ENCODE data around the gene MAGI2. TPM values are rescaled to one million over a fixed set of nuclear protein-coding genes. Genes with fewer than 3 reads are reported as not detected.

Gene MAGI2
- total and polyA plus RNA-seq, 2 experiments from 2014 or later = 10.4 to 26.4 TPM

DNA sequence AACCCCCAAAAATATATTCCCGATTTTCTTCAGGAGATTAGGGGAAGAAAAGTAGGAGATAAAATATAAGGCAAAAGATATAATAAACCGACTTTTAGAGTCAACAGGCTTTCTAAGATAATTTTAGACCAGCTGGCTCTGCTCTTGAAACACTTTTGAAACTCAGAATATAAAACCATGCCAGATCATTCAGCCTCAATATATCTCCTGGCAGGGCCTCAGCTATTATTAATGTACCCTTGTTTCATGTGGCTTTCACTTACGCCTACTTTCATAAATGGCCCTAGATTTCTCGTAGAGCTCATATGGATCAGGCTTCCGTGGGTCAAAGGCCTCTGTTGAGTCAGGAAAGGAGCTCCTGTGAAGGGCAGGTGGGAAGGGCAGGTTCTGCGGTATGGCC is 1258.9 kb downstream of the MAGI2 start (continued):
- TF ChIP-seq, protein P1, sequence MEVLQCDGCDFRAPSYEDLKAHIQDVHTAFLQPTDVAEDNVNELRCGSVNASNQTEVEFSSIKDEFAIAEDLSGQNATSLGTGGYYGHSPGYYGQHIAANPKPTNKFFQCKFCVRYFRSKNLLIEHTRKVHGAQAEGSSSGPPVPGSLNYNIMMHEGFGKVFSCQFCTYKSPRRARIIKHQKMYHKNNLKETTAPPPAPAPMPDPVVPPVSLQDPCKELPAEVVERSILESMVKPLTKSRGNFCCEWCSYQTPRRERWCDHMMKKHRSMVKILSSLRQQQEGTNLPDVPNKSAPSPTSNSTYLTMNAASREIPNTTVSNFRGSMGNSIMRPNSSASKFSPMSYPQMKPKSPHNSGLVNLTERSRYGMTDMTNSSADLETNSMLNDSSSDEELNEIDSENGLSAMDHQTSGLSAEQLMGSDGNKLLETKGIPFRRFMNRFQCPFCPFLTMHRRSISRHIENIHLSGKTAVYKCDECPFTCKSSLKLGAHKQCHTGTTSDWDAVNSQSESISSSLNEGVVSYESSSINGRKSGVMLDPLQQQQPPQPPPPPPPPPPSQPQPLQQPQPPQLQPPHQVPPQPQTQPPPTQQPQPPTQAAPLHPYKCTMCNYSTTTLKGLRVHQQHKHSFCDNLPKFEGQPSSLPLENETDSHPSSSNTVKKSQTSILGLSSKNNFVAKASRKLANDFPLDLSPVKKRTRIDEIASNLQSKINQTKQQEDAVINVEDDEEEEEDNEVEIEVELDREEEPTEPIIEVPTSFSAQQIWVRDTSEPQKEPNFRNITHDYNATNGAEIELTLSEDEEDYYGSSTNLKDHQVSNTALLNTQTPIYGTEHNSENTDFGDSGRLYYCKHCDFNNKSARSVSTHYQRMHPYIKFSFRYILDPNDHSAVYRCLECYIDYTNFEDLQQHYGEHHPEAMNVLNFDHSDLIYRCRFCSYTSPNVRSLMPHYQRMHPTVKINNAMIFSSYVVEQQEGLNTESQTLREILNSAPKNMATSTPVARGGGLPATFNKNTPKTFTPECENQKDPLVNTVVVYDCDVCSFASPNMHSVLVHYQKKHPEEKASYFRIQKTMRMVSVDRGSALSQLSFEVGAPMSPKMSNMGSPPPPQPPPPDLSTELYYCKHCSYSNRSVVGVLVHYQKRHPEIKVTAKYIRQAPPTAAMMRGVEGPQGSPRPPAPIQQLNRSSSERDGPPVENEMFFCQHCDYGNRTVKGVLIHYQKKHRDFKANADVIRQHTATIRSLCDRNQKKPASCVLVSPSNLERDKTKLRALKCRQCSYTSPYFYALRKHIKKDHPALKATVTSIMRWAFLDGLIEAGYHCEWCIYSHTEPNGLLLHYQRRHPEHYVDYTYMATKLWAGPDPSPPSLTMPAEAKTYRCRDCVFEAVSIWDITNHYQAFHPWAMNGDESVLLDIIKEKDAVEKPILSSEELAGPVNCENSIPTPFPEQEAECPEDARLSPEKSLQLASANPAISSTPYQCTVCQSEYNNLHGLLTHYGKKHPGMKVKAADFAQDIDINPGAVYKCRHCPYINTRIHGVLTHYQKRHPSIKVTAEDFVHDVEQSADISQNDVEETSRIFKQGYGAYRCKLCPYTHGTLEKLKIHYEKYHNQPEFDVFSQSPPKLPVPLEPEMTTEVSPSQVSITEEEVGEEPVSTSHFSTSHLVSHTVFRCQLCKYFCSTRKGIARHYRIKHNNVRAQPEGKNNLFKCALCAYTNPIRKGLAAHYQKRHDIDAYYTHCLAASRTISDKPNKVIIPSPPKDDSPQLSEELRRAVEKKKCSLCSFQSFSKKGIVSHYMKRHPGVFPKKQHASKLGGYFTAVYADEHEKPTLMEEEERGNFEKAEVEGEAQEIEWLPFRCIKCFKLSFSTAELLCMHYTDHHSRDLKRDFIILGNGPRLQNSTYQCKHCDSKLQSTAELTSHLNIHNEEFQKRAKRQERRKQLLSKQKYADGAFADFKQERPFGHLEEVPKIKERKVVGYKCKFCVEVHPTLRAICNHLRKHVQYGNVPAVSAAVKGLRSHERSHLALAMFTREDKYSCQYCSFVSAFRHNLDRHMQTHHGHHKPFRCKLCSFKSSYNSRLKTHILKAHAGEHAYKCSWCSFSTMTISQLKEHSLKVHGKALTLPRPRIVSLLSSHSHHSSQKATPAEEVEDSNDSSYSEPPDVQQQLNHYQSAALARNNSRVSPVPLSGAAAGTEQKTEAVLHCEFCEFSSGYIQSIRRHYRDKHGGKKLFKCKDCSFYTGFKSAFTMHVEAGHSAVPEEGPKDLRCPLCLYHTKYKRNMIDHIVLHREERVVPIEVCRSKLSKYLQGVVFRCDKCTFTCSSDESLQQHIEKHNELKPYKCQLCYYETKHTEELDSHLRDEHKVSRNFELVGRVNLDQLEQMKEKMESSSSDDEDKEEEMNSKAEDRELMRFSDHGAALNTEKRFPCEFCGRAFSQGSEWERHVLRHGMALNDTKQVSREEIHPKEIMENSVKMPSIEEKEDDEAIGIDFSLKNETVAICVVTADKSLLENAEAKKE (CRISPR knock-in tag; IDR thresholded peaks at IDR 0.05) = no peak
- TF ChIP-seq STAT1 (IDR thresholded peaks at IDR 0.05; ENCODE audit: unreplicated experiment) = no peak
- TF ChIP-seq NANOG (IDR thresholded peaks at IDR 0.05; ENCODE audit: borderline replicate concordance) = no peak
- TF ChIP-seq ZNF331 (CRISPR knock-in tag; IDR thresholded peaks at IDR 0.05; ENCODE audit: low read depth) = no peak
- TF ChIP-seq, protein P2, sequence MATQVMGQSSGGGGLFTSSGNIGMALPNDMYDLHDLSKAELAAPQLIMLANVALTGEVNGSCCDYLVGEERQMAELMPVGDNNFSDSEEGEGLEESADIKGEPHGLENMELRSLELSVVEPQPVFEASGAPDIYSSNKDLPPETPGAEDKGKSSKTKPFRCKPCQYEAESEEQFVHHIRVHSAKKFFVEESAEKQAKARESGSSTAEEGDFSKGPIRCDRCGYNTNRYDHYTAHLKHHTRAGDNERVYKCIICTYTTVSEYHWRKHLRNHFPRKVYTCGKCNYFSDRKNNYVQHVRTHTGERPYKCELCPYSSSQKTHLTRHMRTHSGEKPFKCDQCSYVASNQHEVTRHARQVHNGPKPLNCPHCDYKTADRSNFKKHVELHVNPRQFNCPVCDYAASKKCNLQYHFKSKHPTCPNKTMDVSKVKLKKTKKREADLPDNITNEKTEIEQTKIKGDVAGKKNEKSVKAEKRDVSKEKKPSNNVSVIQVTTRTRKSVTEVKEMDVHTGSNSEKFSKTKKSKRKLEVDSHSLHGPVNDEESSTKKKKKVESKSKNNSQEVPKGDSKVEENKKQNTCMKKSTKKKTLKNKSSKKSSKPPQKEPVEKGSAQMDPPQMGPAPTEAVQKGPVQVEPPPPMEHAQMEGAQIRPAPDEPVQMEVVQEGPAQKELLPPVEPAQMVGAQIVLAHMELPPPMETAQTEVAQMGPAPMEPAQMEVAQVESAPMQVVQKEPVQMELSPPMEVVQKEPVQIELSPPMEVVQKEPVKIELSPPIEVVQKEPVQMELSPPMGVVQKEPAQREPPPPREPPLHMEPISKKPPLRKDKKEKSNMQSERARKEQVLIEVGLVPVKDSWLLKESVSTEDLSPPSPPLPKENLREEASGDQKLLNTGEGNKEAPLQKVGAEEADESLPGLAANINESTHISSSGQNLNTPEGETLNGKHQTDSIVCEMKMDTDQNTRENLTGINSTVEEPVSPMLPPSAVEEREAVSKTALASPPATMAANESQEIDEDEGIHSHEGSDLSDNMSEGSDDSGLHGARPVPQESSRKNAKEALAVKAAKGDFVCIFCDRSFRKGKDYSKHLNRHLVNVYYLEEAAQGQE (IDR thresholded peaks at IDR 0.05; ENCODE audit: unreplicated experiment) = no peak

DNA sequence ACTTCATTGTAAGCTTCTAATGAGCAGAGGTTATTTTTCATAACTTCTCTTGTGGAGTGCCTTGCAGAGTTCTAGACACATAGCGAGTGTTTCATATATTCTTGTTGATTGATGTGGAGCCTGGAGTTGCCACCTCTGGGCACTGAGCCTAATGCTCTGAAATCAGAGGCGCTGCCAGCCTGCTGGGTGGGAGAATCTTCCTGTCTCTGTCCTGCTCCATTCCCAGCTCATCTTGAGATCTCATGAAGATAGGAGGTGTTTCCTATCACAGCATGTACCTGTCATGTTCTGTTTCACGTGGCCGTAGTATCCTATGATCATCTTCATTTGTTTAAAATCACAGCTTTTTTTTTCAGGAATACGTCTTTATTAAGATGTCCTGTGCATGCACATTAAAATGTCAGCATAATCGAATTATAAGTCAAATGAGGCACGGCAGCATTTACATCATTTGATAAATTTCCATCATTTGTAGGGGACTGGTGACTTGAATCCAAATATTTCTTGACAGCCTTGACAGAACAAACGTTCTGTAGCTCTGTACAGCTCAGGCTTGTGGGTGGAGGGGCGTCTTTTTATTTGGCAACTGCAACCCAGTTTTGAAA is 1261.9 kb downstream of the MAGI2 start:
- Mint-ChIP-seq H3K27ac (no peak overlapping the region), H3K27me3 (ENCODE audit: insufficient read depth, low read depth, poor library complexity) (no peaks in the 10 kb centered on the region), H3K36me3 (ENCODE audit: low read depth) (no peaks in the 10 kb centered on the region), H3K4me1 (peaks cover 6% of the 10 kb centered on the region), H3K9me3 (no peaks in the 10 kb centered on the region), H3K4me3 (no peak overlapping the region)
- H3K4me2 ChIP-seq = no peak overlapping the region
- no peaks in the 10 kb centered on the region for H3K27me3 ChIP-seq (ENCODE audit: insufficient read depth)
- H3F3A ChIP-seq (replicated peaks; ENCODE audit: low read depth) = no peaks in the 10 kb centered on the region
- no peak overlapping the region for H2AFZ ChIP-seq
- H3K36me3 ChIP-seq (ENCODE audit: insufficient read depth) = no peaks in the 10 kb centered on the region
- DNase-seq (ENCODE audit: low spot score) (no peak), ATAC-seq (no peak)
- no peaks in the 10 kb centered on the region for H4K20me1 ChIP-seq (replicated peaks; ENCODE audit: insufficient read depth)
- no peaks in the 10 kb centered on the region for H3K79me2 ChIP-seq (replicated peaks; ENCODE audit: insufficient read depth)
- no peaks in the 10 kb centered on the region for H3K4me1 ChIP-seq (ENCODE audit: insufficient read depth)
- H3K27ac ChIP-seq (ENCODE audit: low read depth) = no peak overlapping the region
- no peak overlapping the region for H3K4me3 ChIP-seq
- H3K9me2 ChIP-seq (ENCODE audit: insufficient read depth) = no peaks in the 10 kb centered on the region
- no peak for TF ChIP-seq CREB1 (CRISPR knock-in tag; IDR thresholded peaks at IDR 0.05; ENCODE audit: low read depth)
- TF ChIP-seq, protein P3, sequence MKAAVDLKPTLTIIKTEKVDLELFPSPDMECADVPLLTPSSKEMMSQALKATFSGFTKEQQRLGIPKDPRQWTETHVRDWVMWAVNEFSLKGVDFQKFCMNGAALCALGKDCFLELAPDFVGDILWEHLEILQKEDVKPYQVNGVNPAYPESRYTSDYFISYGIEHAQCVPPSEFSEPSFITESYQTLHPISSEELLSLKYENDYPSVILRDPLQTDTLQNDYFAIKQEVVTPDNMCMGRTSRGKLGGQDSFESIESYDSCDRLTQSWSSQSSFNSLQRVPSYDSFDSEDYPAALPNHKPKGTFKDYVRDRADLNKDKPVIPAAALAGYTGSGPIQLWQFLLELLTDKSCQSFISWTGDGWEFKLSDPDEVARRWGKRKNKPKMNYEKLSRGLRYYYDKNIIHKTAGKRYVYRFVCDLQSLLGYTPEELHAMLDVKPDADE (IDR thresholded peaks at IDR 0.05) = no peak
- TF ChIP-seq ZNF331 (CRISPR knock-in tag; IDR thresholded peaks at IDR 0.05; ENCODE audit: low read depth) = no peak
- no peak for TF ChIP-seq NANOG (IDR thresholded peaks at IDR 0.05; ENCODE audit: borderline replicate concordance)
